CMK (cell line): ENCODE results near the gene AFF2.
"Not testable (repeated sequence)": the region's sequence is repeated elsewhere in the genome, so short reads cannot be mapped to it uniquely, and the experiment has no call there.

Source experiments
- DNase-seq: peaks from one replicate; pipeline ENCODE4 v3.0.0-alpha.2; 2010; ENCODE audit warnings: low read depth

Gene AFF2

GRCh38 chrX:148856505-148856904, 356.1 kb downstream of the AFF2 start:
- DNase-seq = no peak

GRCh38 chrX:148865277-148866210, 365.1 kb downstream of the AFF2 start:
- DNase-seq = no peak

- DNase-seq = no peak
These were observed 367.2 kb downstream of the AFF2 start for GRCh38 chrX:148867596-148867995.

GRCh38 chrX:148871422-148872160, 371.2 kb downstream of the AFF2 start:
- no peak for DNase-seq

- DNase-seq = no peak
These were observed 371.7 kb downstream of the AFF2 start for GRCh38 chrX:148872161-148872535.

GRCh38 chrX:148872881-148873280, 372.5 kb downstream of the AFF2 start:
- DNase-seq = no peak

- no peak for DNase-seq
These were observed 374.3 kb downstream of the AFF2 start for GRCh38 chrX:148874636-148875246.

- DNase-seq = no peak
These were observed 378.0 kb downstream of the AFF2 start for GRCh38 chrX:148878371-148878770.

- DNase-seq = no peak
These were observed 384.8 kb downstream of the AFF2 start for GRCh38 chrX:148885203-148885602.

- DNase-seq = no peak
These were observed 393.0 kb downstream of the AFF2 start for GRCh38 chrX:148893395-148893794.

- DNase-seq = no peak
These were observed 402.2 kb downstream of the AFF2 start for GRCh38 chrX:148902581-148902980.

GRCh38 chrX:148903176-148903575, 402.8 kb downstream of the AFF2 start:
- DNase-seq = no peak

- DNase-seq = no peak
These were observed 404.1 kb downstream of the AFF2 start for GRCh38 chrX:148904421-148905111.

- no peak for DNase-seq
These were observed 405.0 kb downstream of the AFF2 start for GRCh38 chrX:148905400-148905799.

- DNase-seq = not testable (repeated sequence)
These were observed 406.2 kb downstream of the AFF2 start for GRCh38 chrX:148906628-148907027.

GRCh38 chrX:148909758-148910157, 409.3 kb downstream of the AFF2 start:
- no peak for DNase-seq

- no peak for DNase-seq
These were observed 413.6 kb downstream of the AFF2 start for GRCh38 chrX:148913971-148914370.

GRCh38 chrX:148914783-148915182, 414.4 kb downstream of the AFF2 start:
- no peak for DNase-seq

- no peak for DNase-seq
These were observed 415.1 kb downstream of the AFF2 start for GRCh38 chrX:148915474-148915873.

- no peak for DNase-seq
These were observed 417.0 kb downstream of the AFF2 start for GRCh38 chrX:148917441-148917840.

GRCh38 chrX:148923631-148924030, 423.2 kb downstream of the AFF2 start:
- no peak for DNase-seq

- DNase-seq = no peak
These were observed 426.0 kb downstream of the AFF2 start for GRCh38 chrX:148926371-148926770.
